H1 (cell line): ENCODE data around the gene RERE. TPM values are rescaled to one million over a fixed set of nuclear protein-coding genes. Genes with fewer than 3 reads are reported as not detected.
A peak's percentile ranks its signal among the peaks of the same experiment; 100 is the strongest.

Source experiments
- YY1 ChIP-seq: IDR thresholded peaks from 2 replicates; pipeline ENCODE4 v1.6.1; 2011; ENCODE audit warnings: low read depth, mild to moderate bottlenecking, low read length
- polyA plus RNA-seq, 7 experiments: library from polyadenylated mRNA; depleted of rRNA in 3 of 7; stranded (reverse) in 5 of 7; unstranded in 2 of 7; fragments of >200 nt in 5 of 7; fragments of 200-250 nt in 2 of 7; gene quantifications; 1 replicate in 5 of 7; 2 replicates in 1 of 7; 4 replicates in 1 of 7; pipeline versions ENCODE4 v1.2.1 to v1.2.3, GENCODE V29; 2011 to 2013; ENCODE audit warnings: missing spikeins in 2 of 7, mixed read lengths in 2 of 7
- total RNA-seq: library from RNA; stranded (reverse); fragmentation: NEBNext Ultra II Directional; extraction: Animal tissue kit (Norgen Biotek cat#: 25700); gene quantifications from 2 replicates; pipeline ENCODE4 v1.2.1, GENCODE V29; 2021

Gene RERE
- total and polyA plus RNA-seq, 2 of the 8 experiments (the other 6 are each of a cell fraction or from before 2014, with no cell fraction given): 15.3 to 142 TPM

DNA sequence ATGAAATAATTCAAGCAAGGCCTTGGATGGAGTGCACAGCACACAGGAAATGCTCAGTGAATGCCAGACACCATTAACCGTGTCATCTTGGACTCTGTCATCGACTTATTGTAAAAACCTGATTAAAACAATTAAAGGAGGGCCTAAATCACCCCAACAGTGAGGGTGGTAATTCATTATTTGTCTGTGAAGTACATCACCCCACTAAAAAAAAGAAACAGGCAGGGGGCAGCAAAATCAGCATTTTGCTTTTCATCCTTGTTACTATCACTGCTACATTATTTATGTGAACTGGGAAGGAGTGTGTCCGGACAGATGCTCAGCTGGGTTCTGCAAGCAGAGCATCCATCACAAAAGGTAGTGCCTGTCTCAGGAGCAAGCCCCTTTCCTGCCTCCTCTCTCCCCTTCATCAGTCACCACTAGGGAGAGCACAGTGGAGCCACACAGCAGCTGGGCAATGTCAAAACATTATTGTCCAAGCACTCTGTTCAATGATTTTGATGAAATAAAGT lies 98.5 kb downstream of the RERE start (continued):
- 0 out of 2 replicates have a peak, but pooled peaks have one; percentile 18 for TF ChIP-seq YY1
